ENCODE data around the gene THRA. TPM values are rescaled to one million over a fixed set of nuclear protein-coding genes. Genes with fewer than 3 reads are reported as not detected.

The THRA gene
- total RNA-seq, 1 donor from 2014 or later: 37.0 TPM

DNA sequence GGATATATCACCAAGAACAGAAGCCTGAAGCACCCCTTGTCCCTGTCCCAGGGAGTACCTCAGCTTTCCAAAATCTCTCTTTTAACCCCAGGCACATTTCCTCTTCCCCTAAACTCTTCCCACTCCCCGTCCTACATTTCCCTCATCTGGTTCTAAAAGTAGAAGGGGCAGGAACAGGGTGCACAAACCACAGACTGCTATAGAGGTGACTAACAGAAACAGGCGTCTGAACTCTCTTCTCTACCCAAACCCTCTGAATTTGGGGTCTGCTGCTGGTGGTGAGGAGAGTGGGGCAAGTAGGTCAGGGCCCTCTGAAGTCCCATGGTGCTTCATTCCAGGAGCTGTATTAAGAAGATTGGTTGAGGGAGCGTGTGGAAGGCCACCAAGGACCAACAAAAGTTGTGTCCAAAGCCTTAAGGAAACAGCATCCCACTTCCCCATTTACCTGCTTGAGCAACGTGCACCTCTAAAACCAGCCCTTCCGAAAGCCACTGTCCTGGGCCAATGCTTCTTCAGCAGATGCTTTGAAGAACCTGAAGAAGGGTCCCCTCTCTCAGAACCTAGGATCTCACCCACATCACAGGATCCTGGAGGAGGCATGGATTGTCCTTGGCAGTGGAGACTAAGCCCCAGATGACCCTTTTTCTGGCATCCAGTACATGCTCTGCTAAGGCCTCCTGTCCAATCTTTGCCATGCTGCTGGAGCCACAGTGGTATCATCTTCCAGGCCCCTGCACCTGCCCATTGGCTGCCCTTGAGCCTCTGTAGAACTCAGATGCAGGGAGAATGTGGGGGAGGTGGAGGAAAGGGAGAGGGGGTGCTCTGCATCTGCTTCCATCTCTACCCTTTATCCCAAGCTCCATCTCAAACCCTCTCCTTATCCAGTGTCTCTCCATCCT, 43.3 kb downstream of the THRA start:
- peaks cover 59% of the 10 kb centered on the region for H3K4me1 Mint-ChIP-seq (ENCODE audit: unreplicated experiment)
- no peak for TF ChIP-seq CTCF (conservative IDR thresholded peaks at IDR 0.05)
- DNase-seq (ENCODE audit: extremely low spot score, unreplicated experiment): no peak
- H3K9me3 Mint-ChIP-seq: no peaks in the 10 kb centered on the region
- H3K4me3 Mint-ChIP-seq: no peak overlapping the region
- H3K36me3 Mint-ChIP-seq: no peaks in the 10 kb centered on the region
- H3K27ac Mint-ChIP-seq: peak overlapping the region; percentile 83
- H3K27me3 Mint-ChIP-seq: no peaks in the 10 kb centered on the region

DNA sequence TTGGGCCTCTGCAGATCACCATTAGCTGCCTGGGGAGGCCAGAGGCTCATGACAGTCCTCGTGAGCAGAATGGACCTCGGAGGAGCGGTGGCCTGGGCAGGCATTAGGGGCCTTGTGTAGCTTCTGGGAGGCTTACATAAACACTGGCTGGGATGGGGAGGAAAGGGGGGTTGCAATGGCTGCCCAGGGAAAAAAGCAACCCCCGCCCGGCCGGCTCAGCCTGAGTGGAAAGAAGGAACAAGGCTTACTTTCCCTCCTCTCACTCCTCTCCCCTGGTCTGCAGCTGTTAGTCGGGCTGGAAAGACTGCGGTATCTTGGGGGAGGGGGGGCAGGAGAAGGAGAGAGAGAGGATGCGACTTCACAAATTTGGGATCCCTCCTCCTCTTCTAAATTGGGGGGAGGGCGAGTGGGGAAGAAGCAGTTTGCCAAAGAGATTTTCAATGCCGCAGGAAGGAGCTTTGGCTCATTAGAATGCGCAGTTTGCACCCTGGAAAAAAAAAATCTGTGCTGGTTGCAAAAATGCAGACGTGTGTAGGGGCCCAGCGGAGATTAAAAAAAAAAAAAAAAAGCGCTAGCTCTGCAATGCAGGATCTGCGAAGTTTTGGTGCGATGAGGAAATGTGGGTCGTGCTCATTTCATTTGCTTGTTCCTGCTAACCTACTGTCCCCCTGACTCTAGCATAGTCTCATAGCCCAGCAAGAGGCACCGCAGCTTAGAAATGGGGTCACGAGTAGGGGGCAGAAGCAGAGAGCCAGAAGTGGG, 44.2 kb downstream of the THRA start:
- peak overlapping the region; percentile 15 for H3K4me3 Mint-ChIP-seq
- peaks cover 61% of the 10 kb centered on the region for H3K4me1 Mint-ChIP-seq (ENCODE audit: unreplicated experiment)
- H3K36me3 Mint-ChIP-seq: no peaks in the 10 kb centered on the region
- no peak for TF ChIP-seq CTCF (conservative IDR thresholded peaks at IDR 0.05)
- H3K27ac Mint-ChIP-seq: peak overlapping the region; percentile 83
- no peaks in the 10 kb centered on the region for H3K27me3 Mint-ChIP-seq
- H3K9me3 Mint-ChIP-seq: no peaks in the 10 kb centered on the region
- DNase-seq (ENCODE audit: extremely low spot score, unreplicated experiment): no peak

DNA sequence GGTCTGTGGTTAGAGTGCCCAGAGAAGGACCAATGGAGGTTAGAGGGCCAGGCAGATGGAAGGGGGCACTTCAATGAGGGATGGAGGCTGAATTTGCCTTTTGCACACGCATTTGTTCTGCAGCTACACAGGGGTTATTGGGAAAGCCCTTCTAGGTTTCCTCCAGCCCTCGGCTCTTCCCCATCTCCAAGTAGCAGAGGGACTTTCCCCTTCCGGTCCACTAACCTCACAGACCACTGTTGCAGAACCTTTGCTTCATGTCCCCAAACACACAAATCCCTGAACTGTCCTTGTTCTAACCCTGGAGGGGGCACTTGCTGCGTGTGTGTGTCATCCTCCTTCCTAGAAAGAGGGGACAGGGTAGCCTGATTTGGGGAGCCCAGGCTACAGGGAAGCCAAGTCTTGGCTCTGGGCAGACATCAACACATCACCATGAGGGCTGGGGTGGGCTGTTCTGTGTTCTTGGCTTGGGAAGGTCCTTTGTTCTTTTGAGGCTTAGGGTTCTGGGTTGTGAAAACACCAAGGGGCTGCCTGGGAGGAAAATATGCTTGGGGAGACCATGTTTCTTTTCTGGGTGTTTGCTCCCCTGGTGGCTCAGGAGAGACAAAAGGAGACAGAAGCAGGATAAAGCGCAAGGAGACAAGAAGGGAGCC, 44.9 kb downstream of the THRA start:
- Mint-ChIP-seq H3K4me1 (ENCODE audit: unreplicated experiment) (peaks cover 67% of the 10 kb centered on the region), H3K9me3 (no peaks in the 10 kb centered on the region)

DNA sequence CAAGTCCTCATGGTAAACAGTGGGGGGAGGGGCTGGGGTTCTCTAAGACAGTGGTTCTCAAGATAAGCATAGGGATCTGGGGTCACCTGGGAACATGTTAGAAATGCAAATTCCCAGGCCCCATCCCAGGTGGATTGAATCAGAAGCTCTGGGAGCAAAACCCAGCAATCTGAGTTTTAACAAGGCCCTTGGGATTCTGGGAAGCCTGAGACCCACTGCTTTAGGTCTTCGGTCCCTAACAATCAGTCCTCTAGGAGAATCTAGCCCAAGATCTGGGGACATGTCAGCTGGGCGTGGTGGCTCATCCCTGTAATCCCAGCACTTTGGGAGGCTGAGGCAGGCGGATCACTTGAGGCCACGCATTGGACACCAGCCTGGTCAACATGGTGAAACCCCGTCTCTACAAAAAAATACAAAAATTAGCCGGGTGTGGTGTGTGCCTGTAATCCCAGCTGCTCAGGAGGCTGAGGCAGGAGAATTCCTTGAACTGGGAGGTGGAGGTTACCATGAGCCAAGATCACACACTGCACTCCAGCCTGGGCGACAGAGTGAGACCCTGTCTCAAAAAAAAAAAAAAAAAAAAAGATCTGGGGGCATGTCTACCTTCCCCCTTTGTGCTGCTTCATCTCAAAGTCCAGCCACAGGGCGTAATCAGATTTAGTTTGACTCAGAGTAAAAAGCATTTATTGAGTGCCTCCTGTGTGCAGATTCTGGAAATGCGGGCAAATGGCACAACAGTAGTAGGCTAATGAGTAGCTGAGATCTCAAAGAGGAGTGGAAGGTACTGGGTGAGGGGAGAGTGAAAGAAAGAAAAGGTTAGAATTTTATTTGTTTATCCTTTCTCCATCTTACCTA, 46.4 kb downstream of the THRA start:
- Mint-ChIP-seq H3K4me3 (peak overlapping the region; percentile 48), H3K4me1 (ENCODE audit: unreplicated experiment) (peaks cover 71% of the 10 kb centered on the region), H3K27me3 (no peaks in the 10 kb centered on the region), H3K27ac (peak overlapping the region; percentile 93), H3K36me3 (no peaks in the 10 kb centered on the region), H3K9me3 (no peaks in the 10 kb centered on the region)
- no peak for DNase-seq (ENCODE audit: extremely low spot score, unreplicated experiment)
- peak; percentile 45 for TF ChIP-seq CTCF (conservative IDR thresholded peaks at IDR 0.05)

More for the DNA sequence above, 44.9 kb downstream of the THRA start:
- Mint-ChIP-seq H3K27me3 (no peaks in the 10 kb centered on the region), H3K36me3 (no peaks in the 10 kb centered on the region), H3K4me3 (peak overlapping the region; percentile 67), H3K27ac (peak overlapping the region; percentile 83)
- no peak for DNase-seq (ENCODE audit: extremely low spot score, unreplicated experiment)
- TF ChIP-seq CTCF (conservative IDR thresholded peaks at IDR 0.05): no peak
